Neural progenitor cell (in vitro differentiated cells): ENCODE measurements around the gene CLDN4. TPM values are rescaled to one million over a fixed set of nuclear protein-coding genes. Genes with fewer than 3 reads are reported as not detected.

ENCODE experiments used
- DNase-seq: peaks from one replicate; pipeline ENCODE4 v3.0.0-alpha.2; 2016; ENCODE audit warnings: low spot score
- H2AFZ ChIP-seq: fragments of 200-600 bp; sonication (generic); replicated peaks from 2 replicates; pipeline ENCODE4 v1.6.1; 2016; ENCODE audit warnings: antibody characterized with exemption
- H3F3A ChIP-seq: fragments of 200-600 bp; sonication (generic); 2 replicates; pipeline ENCODE4 v1.6.1; 2016; ENCODE audit warnings: antibody characterized with exemption, low read depth
- H3K27ac ChIP-seq: fragments of 200-600 bp; sonication (generic); 2 replicates; pipeline ENCODE4 v1.5.1; 2016; ENCODE audit warnings: mild to moderate bottlenecking
- H3K27me3 ChIP-seq: fragments of 200-600 bp; sonication (generic); 2 replicates; pipeline ENCODE4 v1.6.1; 2016; ENCODE audit warnings: mild to moderate bottlenecking, moderate library complexity
- H3K36me3 ChIP-seq: fragments of 200-600 bp; sonication (generic); 2 replicates; pipeline ENCODE4 v1.5.1; 2016
- H3K4me1 ChIP-seq: fragments of 200-600 bp; sonication (generic); 2 replicates; pipeline ENCODE4 v1.6.1; 2016; ENCODE audit warnings: mixed run types
- H3K4me2 ChIP-seq: fragments of 200-600 bp; sonication (generic); 2 replicates; pipeline ENCODE4 v1.6.1; 2016
- H3K4me3 ChIP-seq: fragments of 200-600 bp; sonication (generic); 2 replicates; pipeline ENCODE4 v1.5.1; 2016
- H3K79me2 ChIP-seq: fragments of 200-600 bp; sonication (generic); 2 replicates; pipeline ENCODE4 v1.6.1; 2016; ENCODE audit warnings: low read depth
- H3K9ac ChIP-seq: fragments of 200-600 bp; sonication (generic); 2 replicates; pipeline ENCODE4 v1.6.1; 2016
- H3K9me3 ChIP-seq: fragments of 200-600 bp; sonication (generic); 2 replicates; pipeline ENCODE4 v1.5.1; 2016; ENCODE audit warnings: low read depth
- H4K20me1 ChIP-seq: fragments of 200-600 bp; sonication (generic); 2 replicates; pipeline ENCODE4 v1.6.1; 2016; ENCODE audit warnings: low read depth
- H3K27ac Mint-ChIP-seq: 3 replicates; pipeline ENCODE4 v1.8.0; 2021; ENCODE audit warnings: mixed read lengths
- H3K27me3 Mint-ChIP-seq: 2 replicates; pipeline ENCODE4 v1.8.0; 2022; ENCODE audit warnings: low read depth, mild to moderate bottlenecking, inconsistent platforms, moderate library complexity, mixed read lengths; ENCODE audit not compliant: insufficient read depth
- H3K36me3 Mint-ChIP-seq: 3 replicates; pipeline ENCODE4 v1.8.0; 2021; ENCODE audit warnings: mixed read lengths
- H3K4me1 Mint-ChIP-seq: 3 replicates; pipeline ENCODE4 v1.8.0; 2021; ENCODE audit warnings: mixed read lengths
- H3K4me3 Mint-ChIP-seq: 3 replicates; pipeline ENCODE4 v1.8.0; 2021; ENCODE audit warnings: mild to moderate bottlenecking, moderate library complexity, mixed read lengths
- H3K9me3 Mint-ChIP-seq: 3 replicates; pipeline ENCODE4 v1.8.0; 2020; ENCODE audit warnings: mixed read lengths
- CTCF ChIP-seq: fragments of 200-600 bp; sonication (generic); IDR thresholded peaks from 2 replicates; pipeline ENCODE4 v1.5.1; 2017; ENCODE audit warnings: antibody characterized with exemption, mild to moderate bottlenecking
- EZH2 ChIP-seq: fragments of 200-600 bp; sonication (generic); IDR thresholded peaks from 2 replicates; pipeline ENCODE4 v1.6.1; 2017; ENCODE audit warnings: antibody characterized with exemption, mild to moderate bottlenecking, moderate library complexity
- EZH2phosphoT487 ChIP-seq: fragments of 200-600 bp; sonication (generic); IDR thresholded peaks from 2 replicates; pipeline ENCODE4 v1.6.1; 2017; ENCODE audit warnings: antibody characterized with exemption
- total RNA-seq: library from RNA; depleted of rRNA; stranded (reverse); fragments of >200 nt; gene quantifications from 2 replicates; pipeline ENCODE4 v1.2.3, GENCODE V29; 2015; ENCODE audit warnings: low replicate concordance

The CLDN4 gene
- total RNA-seq, 1 donor from 2014 or later, result not detected

GRCh38 chr7:73851410-73852338 is 20.9 kb downstream of the CLDN4 start:
- no peak overlapping the region for H3K4me3 Mint-ChIP-seq
- H4K20me1 ChIP-seq, result no peaks in the 10 kb centered on the region

GRCh38 chr7:73852500-73852899 is 21.7 kb downstream of the CLDN4 start:
- H4K20me1 ChIP-seq, result no peaks in the 10 kb centered on the region
- Mint-ChIP-seq H3K4me3 (no peak overlapping the region), H3K27me3 (peaks cover 13% of the 10 kb centered on the region), H3K4me1 (peaks cover 6% of the 10 kb centered on the region), H3K9me3 (no peaks in the 10 kb centered on the region), H3K36me3 (no peaks in the 10 kb centered on the region), H3K27ac (peak overlapping the region; percentile 23)
- no peak overlapping the region for H3K27ac ChIP-seq
- no peak overlapping the region for H3K4me3 ChIP-seq
- H3K36me3 ChIP-seq, result no peaks in the 10 kb centered on the region
- no peak overlapping the region for H2AFZ ChIP-seq
- H3K4me1 ChIP-seq, result no peaks in the 10 kb centered on the region
- H3K4me2 ChIP-seq, result no peak overlapping the region
- no peaks in the 10 kb centered on the region for H3F3A ChIP-seq
- no peak for TF ChIP-seq CTCF
- no peak for TF ChIP-seq EZH2
- no peak for TF ChIP-seq EZH2phosphoT487
- peaks cover 27% of the 10 kb centered on the region for H3K27me3 ChIP-seq
- no peak for DNase-seq
- no peaks in the 10 kb centered on the region for H3K79me2 ChIP-seq
- no peaks in the 10 kb centered on the region for H3K9me3 ChIP-seq
- no peak overlapping the region for H3K9ac ChIP-seq

More at GRCh38 chr7:73851410-73852338, 20.9 kb downstream of the CLDN4 start:
- no peak overlapping the region for H3K4me3 ChIP-seq
- Mint-ChIP-seq H3K9me3 (no peaks in the 10 kb centered on the region), H3K36me3 (no peaks in the 10 kb centered on the region), H3K27me3 (peaks cover 13% of the 10 kb centered on the region), H3K27ac (peak overlapping the region; percentile 23), H3K4me1 (peaks cover 6% of the 10 kb centered on the region)
- no peak overlapping the region for H3K9ac ChIP-seq
- no peak overlapping the region for H3K4me2 ChIP-seq
- H3K4me1 ChIP-seq, result no peaks in the 10 kb centered on the region
- no peak overlapping the region for H2AFZ ChIP-seq
- no peaks in the 10 kb centered on the region for H3K79me2 ChIP-seq
- no peak for DNase-seq
- no peaks in the 10 kb centered on the region for H3F3A ChIP-seq
- H3K9me3 ChIP-seq, result no peaks in the 10 kb centered on the region
- no peak for TF ChIP-seq EZH2phosphoT487
- TF ChIP-seq CTCF, result no peak
- TF ChIP-seq EZH2, result no peak
- no peaks in the 10 kb centered on the region for H3K36me3 ChIP-seq
- H3K27ac ChIP-seq, result no peak overlapping the region
- H3K27me3 ChIP-seq, result peaks cover 24% of the 10 kb centered on the region

- Mint-ChIP-seq H3K27me3 (peaks cover 14% of the 10 kb centered on the region), H3K9me3 (no peaks in the 10 kb centered on the region), H3K4me3 (no peak overlapping the region), H3K4me1 (peaks cover 4% of the 10 kb centered on the region), H3K27ac (no peak overlapping the region), H3K36me3 (no peaks in the 10 kb centered on the region)
- Histone ChIP-seq H3K36me3 (no peaks in the 10 kb centered on the region), H3K79me2 (no peaks in the 10 kb centered on the region), H3K9me3 (no peaks in the 10 kb centered on the region), H3F3A (no peaks in the 10 kb centered on the region), H3K27ac (no peak overlapping the region), H3K27me3 (peaks cover 27% of the 10 kb centered on the region), H3K4me1 (no peaks in the 10 kb centered on the region), H4K20me1 (no peaks in the 10 kb centered on the region), H3K4me3 (no peak overlapping the region), H3K9ac (no peak overlapping the region), H3K4me2 (no peak overlapping the region), H2AFZ (no peak overlapping the region)
- DNase-seq, result no peak
- TF ChIP-seq EZH2, result no peak
These were observed 26.1 kb downstream of the CLDN4 start for GRCh38 chr7:73856941-73857340.

GRCh38 chr7:73858807-73859206 is 28.0 kb downstream of the CLDN4 start:
- no peaks in the 10 kb centered on the region for H3K4me1 ChIP-seq

More at GRCh38 chr7:73858807-73859206, 28.0 kb downstream of the CLDN4 start:
- TF ChIP-seq EZH2phosphoT487 (no peak), EZH2 (no peak), CTCF (no peak)
- no peak overlapping the region for H3K27ac ChIP-seq
- no peak overlapping the region for H2AFZ ChIP-seq
- Mint-ChIP-seq H3K4me1 (peaks cover 4% of the 10 kb centered on the region), H3K36me3 (no peaks in the 10 kb centered on the region), H3K27ac (no peak overlapping the region), H3K27me3 (peaks cover 10% of the 10 kb centered on the region), H3K9me3 (no peaks in the 10 kb centered on the region), H3K4me3 (no peak overlapping the region)
- no peaks in the 10 kb centered on the region for H3F3A ChIP-seq
- peaks cover 27% of the 10 kb centered on the region for H3K27me3 ChIP-seq
- DNase-seq, result no peak
- no peak overlapping the region for H3K9ac ChIP-seq
- no peaks in the 10 kb centered on the region for H3K9me3 ChIP-seq
- H3K79me2 ChIP-seq, result no peaks in the 10 kb centered on the region
- no peak overlapping the region for H3K4me3 ChIP-seq
- H4K20me1 ChIP-seq, result no peaks in the 10 kb centered on the region
- no peak overlapping the region for H3K4me2 ChIP-seq
- no peaks in the 10 kb centered on the region for H3K36me3 ChIP-seq
